GM21717 (cell line): ENCODE measurements around the gene COX6B1.
"Not testable (repeated sequence)": the region's sequence is repeated elsewhere in the genome, so short reads cannot be mapped to it uniquely, and the experiment has no call there.

ENCODE experiments used
- ATAC-seq: cut with Tn5 transposase; IDR thresholded peaks from one replicate; pipeline ENCODE4 v1.9.1; 2021; ENCODE audit warnings: mild to moderate bottlenecking, moderate library complexity; ENCODE audit not compliant: unreplicated experiment

The COX6B1 gene

GRCh38 chr19:35633727-35634440, 14.2 kb upstream of the COX6B1 start:
- ATAC-seq: no peak

DNA sequence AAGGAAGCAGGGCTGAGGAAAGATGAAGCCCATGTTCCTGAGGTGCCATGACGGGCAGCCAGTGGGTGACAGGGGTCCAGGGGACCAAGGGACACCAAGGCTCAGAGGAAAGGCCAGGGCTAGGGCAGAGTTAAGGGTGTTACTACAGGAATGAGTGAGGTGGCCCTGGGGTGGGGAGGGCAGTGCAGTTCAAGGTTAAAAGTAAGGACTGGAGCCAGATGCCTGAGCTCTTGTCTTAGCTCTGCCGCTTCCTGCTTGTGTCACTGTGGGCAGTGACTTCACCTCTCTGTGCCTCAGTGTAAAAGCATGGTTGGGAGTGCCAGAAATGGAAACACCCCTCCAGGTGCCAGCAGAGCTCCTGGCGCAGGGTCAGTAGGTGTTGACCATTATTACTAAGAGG, 11.5 kb upstream of the COX6B1 start:
- no peak for ATAC-seq

GRCh38 chr19:35637165-35637564, 11.0 kb upstream of the COX6B1 start:
- ATAC-seq: no peak

- ATAC-seq: no peak
These were observed 8.8 kb upstream of the COX6B1 start for GRCh38 chr19:35639321-35639639.

- no peak for ATAC-seq
These were observed 8.3 kb upstream of the COX6B1 start for GRCh38 chr19:35639863-35640262.

- no peak for ATAC-seq
These were observed 6.5 kb upstream of the COX6B1 start, which contains the start of gene ETV2 for GRCh38 chr19:35641515-35642151. ETV2 (plus strand) TSS chr19:35641745; CDS start chr19:35642461, 716 bp downstream.

GRCh38 chr19:35642312-35642711, 5.8 kb upstream of the COX6B1 start:
- no peak for ATAC-seq

DNA sequence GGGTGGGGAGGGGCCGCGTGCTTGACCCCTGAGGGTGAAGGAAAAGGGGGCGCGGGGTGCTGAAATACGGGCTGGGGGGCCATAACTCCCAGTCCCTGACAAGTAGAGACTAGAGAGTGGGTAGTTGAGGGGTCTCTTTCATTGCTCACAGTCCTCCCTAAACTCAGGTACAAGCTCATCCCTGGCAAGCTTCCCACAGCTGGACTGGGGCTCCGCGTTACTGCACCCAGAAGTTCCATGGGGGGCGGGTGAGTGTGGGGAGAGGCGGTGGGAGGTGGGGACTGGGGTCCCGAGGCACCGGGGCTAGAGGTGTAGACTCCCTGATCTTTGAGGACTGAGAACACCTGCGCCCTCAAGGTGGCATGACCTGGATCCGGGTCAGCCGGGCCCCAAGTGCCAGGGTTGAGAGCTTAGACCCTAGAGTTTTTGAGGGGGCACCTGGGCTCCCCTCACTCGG, 5.3 kb upstream of the COX6B1 start:
- no peak for ATAC-seq

- peak; percentile 31 for ATAC-seq
These were observed 4.6 kb upstream of the COX6B1 start for GRCh38 chr19:35643255-35644205.

DNA sequence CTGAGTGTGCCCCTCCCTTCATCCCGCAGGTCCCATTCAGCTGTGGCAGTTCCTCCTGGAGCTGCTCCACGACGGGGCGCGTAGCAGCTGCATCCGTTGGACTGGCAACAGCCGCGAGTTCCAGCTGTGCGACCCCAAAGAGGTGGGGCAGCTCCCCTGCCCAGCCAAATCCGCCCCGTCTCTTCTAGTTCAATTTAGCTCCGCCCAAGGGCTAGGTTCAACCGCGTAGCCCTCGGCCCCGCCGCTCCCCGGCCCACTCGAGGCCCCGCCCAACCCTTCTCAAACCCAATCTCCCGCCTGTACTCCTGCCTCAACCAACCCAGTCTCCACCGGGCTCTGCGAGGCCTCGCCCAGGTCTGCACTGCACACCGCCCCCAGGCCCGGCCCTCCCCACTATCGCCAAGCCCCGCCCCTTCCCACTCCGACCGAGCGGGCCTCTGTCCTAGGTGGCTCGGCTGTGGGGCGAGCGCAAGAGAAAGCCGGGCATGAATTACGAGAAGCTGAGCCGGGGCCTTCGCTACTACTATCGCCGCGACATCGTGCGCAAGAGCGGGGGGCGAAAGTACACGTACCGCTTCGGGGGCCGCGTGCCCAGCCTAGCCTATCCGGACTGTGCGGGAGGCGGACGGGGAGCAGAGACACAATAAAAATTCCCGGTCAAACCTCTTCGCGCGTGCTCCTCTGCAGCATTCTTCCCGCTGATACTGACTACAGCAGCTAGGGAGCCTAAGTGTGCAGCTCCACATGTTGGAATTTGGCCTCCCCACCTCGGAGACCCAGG, 3.7 kb upstream of the COX6B1 start:
- peak; percentile 50 for ATAC-seq

DNA sequence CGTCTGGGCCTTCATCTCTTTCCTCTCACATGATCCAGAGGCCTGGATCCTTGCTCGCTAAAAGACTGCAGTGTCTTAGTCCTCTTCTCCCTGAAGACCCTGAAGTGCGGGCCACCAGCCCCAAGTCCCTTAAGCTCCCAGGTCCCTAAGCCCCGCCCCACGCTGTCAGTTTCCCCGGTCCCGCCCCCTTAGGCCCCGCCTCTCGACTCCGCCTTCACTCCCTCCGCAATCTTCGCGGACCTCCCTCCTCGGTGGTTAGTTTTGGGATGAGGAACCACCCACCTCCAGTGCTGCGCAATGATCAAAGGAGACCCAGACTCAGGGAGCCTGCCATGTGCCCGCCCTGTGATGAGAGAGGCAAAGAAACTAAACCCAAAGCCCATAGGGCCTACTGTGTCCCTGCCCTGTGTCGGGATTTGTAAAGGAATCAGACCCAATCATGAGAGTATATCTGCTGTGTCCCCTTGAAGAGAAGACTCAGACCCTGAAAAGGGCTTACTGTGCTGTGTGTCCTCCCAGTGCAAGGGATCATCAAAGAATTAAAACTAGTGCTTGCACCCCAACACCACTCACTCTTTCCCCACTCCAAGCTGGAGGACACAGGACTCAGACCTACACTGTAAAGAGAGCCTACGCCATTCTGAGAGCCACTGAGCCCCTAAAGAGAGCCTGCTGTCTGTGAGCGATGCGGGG, 3.0 kb upstream of the COX6B1 start:
- no peak for ATAC-seq

DNA sequence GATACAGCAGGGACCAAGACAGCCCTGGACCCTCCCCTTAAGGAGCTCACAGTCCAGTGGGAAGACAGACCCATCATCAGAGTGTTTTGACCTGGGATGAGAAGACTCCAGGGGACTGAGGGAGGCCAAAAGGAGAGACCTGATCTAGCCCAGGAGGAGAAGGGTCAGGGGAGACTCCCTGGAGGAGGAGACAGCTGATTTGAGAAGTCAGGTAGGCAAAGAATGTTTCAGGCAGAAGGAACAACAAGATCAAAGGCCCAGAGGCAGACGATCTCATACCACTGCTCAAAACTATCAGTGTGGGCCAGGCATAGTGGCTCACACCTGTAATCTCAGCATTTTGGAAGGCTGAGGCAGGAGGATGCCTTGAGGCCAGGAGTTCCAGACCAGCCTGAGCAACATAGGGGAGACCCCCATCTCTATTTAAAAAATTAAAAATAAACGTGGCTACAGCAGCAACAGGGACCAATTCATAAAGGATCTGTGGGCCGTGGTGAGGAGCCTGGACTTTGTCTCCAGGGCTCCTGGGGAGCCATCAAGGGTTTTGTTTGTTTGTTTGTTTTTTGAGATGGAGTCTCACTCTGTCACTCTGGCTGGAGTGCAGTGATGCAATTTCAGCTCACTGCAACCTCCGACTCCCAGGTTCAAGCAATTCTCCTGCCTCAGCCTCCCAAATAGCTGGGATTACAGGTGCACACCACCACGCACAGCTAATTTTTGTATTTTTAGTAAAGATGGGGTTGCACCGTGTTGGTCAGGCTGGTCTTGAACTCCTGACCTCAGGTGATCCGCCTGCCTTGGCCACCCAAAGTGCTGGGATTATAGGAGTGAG, 2.2 kb upstream of the COX6B1 start:
- ATAC-seq: no peak

DNA sequence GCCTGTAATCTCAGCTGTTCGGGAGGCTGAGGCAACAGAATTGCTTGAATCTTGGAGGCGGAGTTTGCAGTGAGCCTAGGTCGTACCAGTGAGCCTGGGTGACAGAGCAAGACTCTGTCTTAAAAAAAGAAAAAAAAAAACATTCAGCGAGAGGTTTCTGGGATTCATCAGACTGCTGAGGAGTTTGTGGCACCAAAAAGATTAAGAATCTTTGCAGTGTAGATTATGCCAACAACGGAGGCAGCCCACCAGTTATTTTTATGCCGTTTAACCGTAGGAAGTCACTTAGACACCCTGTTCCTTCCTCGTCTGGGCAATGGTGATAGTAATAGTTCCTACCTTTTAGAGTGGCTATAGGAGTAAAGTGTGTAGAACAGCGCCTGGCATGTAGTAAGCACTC, 2.5 kb downstream of the COX6B1 start:
- ATAC-seq: no peak

GRCh38 chr19:35654828-35655227, 6.7 kb downstream of the COX6B1 start:
- ATAC-seq: not testable (repeated sequence)

GRCh38 chr19:35655600-35655999, 7.5 kb downstream of the COX6B1 start:
- ATAC-seq: no peak

- no peak for ATAC-seq
These were observed 8.6 kb downstream of the COX6B1 start for GRCh38 chr19:35656700-35657099.

DNA sequence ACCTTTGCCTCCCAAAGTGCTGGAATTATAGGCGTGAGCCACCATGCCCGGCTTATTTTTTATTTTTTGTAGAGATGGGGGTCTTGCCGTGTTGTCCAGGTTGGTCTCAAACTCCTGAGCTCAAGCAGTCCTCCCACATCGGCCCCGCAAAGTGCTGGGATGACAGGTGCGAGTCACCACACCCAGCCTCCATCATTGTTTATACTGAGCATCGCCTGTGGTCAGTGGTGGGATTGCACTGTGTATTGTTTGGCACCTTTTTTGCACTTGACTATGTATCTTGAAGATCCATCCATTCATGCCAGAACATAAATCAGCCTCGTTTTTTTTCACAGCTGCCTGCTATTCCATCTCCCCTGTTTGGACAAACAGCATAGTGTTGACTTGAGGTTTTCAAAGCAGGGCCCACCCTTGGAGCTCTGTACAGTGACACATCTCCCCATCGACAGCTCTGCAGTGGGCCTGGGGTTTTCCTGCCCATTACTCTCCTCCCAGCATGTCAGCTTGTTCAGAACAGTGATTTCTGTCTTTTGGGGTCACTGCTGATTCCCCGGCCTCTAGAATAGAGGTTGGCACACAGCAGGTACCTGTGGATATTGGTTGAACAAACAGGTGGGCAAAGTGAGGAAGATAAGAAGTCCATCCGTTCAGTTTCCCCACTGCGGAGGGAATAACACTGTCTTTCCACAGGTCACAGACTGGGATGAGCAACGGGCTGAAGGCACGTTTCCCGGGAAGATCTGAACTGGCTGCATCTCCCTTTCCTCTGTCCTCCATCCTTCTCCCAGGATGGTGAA, 10.0 kb downstream of the COX6B1 start:
- ATAC-seq: no peak

- ATAC-seq: no peak
These were observed 13.8 kb downstream of the COX6B1 start for GRCh38 chr19:35661995-35662340.

GRCh38 chr19:35663981-35664380, 15.9 kb downstream of the COX6B1 start:
- no peak for ATAC-seq
